Activated naive CD4-positive, alpha-beta T cell treated with anti-CD3 and anti-CD28 coated beads, Interleukin-2, amount 50 U/mL, for 72 hours (primary cell): ENCODE results near the gene FFAR2. TPM values are rescaled to one million over a fixed set of nuclear protein-coding genes. Genes with fewer than 3 reads are reported as not detected.
A peak's percentile ranks its signal among the peaks of the same experiment; 100 is the strongest.
"Not testable (repeated sequence)": the region's sequence is repeated elsewhere in the genome, so short reads cannot be mapped to it uniquely, and the experiment has no call there.

Source experiments
- ATAC-seq, 2 donors: fragments of 150-1000 bp; cut with Tn5 transposase; 2 replicates each; pipeline ENCODE4 v1.10.0; 2021; ENCODE audit warnings: mild to moderate bottlenecking in 2 of 2, moderate library complexity in 2 of 2
- DNase-seq, 2 donors: peaks; one replicate each; pipeline ENCODE4 v3.0.0; 2021 to 2022; ENCODE audit warnings: low spot score in 2 of 2
- H3K27ac Mint-ChIP-seq, 2 donors: one replicate each; pipeline ENCODE4 v1.8.0; 2022; ENCODE audit warnings: mild to moderate bottlenecking in 2 of 2, mixed read lengths in 2 of 2
- H3K36me3 Mint-ChIP-seq, 2 donors: one replicate each; pipeline ENCODE4 v1.8.0; 2022; ENCODE audit warnings: mixed read lengths in 2 of 2
- H3K9me3 Mint-ChIP-seq, 2 donors: one replicate each; pipeline ENCODE4 v1.8.0; 2022; ENCODE audit warnings: mixed read lengths in 2 of 2
- total RNA-seq, 2 donors: library from RNA; stranded (reverse); gene quantifications; one replicate each; pipeline ENCODE4 v1.2.3, GENCODE V29; 2022

Gene FFAR2
- total RNA-seq, 2 donors from 2014 or later, result not detected

DNA sequence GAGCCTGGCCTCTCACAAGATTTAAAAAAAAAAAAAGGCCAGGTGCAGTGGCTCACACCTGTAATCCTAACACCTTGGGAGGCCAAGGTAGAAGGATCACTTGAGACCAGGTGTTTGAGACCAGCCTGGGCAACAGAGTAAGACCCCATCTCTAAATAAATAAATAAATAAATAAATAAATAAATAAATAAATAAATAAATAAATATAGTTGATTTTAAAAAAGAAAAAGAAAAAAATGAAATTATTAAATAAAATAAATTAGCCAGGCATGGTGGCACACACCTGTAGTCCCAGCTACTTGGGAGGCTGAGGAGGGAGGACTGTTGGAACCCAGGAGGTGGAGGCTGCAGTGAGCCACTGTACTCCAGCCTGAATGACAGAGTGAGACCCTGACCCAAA is 13.7 kb downstream of the FFAR2 start:
- not testable (repeated sequence) for DNase-seq, H3K36me3 Mint-ChIP-seq, H3K27ac Mint-ChIP-seq, H3K9me3 Mint-ChIP-seq, ATAC-seq

DNA sequence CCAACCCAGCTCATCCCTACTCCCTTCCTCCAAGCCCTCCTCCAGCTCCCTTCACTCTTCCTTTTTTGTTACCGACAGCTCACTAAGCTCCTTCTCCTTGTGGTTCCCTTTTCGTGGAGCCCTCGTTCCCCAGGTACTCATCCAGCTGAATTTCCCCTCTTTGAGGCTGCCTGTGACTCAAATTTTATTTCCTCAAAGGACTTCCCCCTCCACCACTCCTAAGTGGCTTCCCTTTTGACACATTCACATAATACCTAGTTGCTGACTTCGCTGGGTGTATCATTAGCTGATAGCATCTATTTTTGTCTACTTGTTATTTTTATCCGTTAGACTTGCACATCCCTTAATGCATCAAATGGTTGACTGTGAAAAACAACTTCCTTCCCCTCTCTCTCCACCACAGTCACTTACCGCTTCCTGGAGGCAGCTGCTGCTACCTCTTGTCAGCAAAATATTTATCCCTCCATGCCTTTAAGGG is 14.5 kb downstream of the FFAR2 start:
- peak; percentile 88 to 96 for ATAC-seq
- H3K27ac Mint-ChIP-seq, result peak overlapping the region in 1 of 2 donors; percentile 22
- no peaks in the 10 kb centered on the region for H3K9me3 Mint-ChIP-seq
- no peaks in the 10 kb centered on the region for H3K36me3 Mint-ChIP-seq
- no peak for DNase-seq

DNA sequence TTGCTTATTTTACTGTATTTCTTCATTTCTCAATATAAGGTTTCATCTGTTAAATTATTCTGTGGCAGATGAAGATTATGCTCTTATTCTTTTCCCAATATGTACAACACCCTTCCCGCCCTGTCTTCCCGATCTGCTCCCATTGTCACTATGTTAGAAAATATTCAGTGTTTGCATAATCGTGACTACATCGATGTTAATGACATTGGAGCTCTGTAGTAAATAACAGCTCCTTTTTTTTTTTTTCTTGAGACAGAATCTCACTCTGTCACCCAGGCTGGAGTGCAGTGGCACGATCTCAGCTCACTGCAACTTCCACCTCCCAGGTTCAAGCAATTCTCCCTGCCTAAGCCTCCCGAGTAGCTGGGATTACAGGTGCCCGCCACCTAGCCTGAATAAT is 14.9 kb downstream of the FFAR2 start:
- ATAC-seq, result peak in 1 of 2 donors; percentile 8
- H3K27ac Mint-ChIP-seq, result peak overlapping the region; percentile 22 to 73
- H3K36me3 Mint-ChIP-seq, DNase-seq, H3K9me3 Mint-ChIP-seq: not testable (repeated sequence)

DNA sequence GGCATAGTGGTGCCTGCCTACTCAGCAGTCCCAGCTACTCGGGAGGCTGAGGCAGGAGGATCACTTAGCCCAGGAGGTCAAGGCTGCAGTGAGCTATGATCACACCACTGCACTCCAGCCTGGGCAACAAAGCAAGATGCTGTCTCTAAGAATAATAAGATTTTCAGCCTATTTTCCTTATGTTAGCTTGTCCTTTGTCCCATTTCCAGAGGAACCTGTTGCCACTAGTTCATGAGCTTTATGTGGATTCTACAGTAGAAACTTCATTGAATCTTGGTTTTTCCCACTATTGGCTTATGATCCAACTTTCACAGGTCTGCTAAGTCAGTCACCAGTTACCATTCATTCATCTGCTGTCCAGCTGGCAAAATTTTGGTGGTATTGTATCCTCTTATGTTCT is 18.2 kb downstream of the FFAR2 start:
- no peak for DNase-seq
- no peaks in the 10 kb centered on the region for H3K36me3 Mint-ChIP-seq

DNA sequence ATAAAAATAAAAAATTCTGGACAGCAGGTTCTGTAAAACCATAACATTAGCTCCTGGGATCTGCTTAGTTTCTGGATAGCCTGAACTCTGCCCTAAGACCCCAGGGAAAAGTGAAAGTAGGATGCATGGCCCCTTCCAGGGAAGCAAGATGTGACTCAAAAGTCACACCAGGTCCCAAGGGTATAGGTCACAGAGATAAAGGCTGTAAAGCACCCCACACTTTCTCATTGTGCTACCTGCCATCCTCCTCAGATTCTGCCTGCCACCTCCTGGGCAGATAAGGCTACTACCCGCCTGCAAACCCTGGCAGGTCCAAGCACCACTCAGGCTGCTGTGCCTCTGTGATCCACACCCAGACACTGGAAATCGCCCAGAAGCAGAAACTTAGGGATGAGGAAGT is 20.6 kb downstream of the FFAR2 start:
- ATAC-seq (peak; percentile 99 to 100), DNase-seq (peak in 1 of 2 donors; percentile 61)
- H3K9me3 Mint-ChIP-seq, result no peaks in the 10 kb centered on the region
- H3K36me3 Mint-ChIP-seq, result no peaks in the 10 kb centered on the region
- no peak overlapping the region for H3K27ac Mint-ChIP-seq

More for the DNA sequence above, 18.2 kb downstream of the FFAR2 start:
- no peak for ATAC-seq
- Mint-ChIP-seq H3K9me3 (no peaks in the 10 kb centered on the region), H3K27ac (no peak overlapping the region)

DNA sequence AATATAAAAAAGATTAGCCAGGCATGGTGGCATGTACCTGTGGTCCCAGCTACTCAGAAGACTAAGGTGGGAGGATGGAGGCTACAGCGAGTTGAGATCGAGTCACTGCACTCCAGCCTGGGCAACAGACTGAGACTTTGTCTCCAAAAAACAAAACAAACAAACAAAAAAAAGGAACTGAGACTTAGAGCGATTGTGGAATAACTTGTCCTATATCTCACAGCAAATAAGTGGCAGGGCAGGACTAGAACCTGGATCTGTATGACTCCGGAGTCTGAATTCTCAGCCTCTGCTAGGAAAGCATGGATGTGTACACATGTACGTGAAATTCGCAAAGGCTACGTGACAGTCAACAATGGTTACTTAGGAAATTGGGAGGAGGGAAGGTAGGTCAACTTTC is 22.1 kb downstream of the FFAR2 start:
- Mint-ChIP-seq H3K9me3 (no peaks in the 10 kb centered on the region), H3K27ac (no peak overlapping the region), H3K36me3 (no peaks in the 10 kb centered on the region)
- ATAC-seq (no peak), DNase-seq (no peak)

DNA sequence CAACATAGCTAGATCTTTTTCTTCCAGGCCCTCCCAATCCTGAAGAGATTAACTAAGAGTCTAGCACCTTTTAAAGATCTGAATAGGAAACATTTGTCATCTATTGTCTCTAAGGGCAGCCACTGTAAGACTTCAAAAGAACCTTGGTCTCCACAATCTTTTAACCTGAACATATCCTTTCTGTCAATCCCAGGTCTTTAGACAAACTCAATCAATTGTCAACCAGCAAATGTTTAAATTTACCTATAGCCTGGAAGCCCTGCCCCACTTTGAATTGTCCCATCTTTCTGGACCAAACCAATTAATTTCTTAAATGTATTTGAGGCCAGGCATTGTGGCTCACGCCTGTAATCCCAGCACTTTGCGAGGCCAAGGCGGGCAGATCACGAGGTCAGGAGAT is 23.0 kb downstream of the FFAR2 start:
- DNase-seq, result not testable (repeated sequence)

DNA sequence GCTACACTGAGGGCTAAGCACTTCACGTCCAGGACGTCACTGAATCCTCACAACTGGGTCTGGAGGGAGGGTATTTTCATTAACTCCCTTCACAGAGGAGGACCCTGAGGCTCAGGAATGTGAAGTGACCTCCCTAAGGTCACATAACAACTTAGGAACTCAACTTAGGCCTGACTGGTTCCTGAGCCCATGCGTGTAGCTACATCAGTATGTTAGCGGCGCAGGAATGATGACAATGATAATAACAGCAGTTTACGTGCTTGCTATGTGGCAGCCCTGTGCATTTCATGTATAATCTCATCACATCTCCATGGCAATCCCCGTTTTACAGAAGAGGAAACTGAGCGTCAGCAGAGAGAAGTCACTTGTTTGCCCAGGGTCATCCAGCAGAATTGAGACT is 23.9 kb downstream of the FFAR2 start:
- no peak for ATAC-seq
- no peaks in the 10 kb centered on the region for H3K9me3 Mint-ChIP-seq
- no peak for DNase-seq
- no peaks in the 10 kb centered on the region for H3K36me3 Mint-ChIP-seq
- H3K27ac Mint-ChIP-seq, result no peak overlapping the region

More for the DNA sequence above, 23.0 kb downstream of the FFAR2 start:
- H3K36me3 Mint-ChIP-seq, ATAC-seq, H3K9me3 Mint-ChIP-seq, H3K27ac Mint-ChIP-seq: not testable (repeated sequence)

DNA sequence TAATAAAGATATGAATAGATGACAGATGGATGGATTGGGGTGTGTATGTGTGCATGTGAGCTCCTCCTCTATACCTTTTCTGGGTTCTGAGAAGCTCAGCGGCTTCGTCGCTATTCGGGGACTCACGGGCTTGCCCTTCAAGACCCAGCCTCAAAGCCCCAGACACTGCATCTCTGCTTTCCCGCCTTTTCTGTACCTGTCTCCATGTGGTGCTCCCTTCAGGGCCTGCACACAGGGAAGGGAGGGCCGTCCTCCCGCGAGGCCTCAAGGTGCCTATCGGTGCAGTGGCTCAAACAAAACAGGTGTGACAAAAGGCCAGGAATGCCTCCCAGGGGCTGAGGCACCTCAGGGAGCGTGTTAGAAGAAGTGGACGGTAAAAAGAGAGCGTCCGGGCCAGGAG is 26.0 kb downstream of the FFAR2 start:
- DNase-seq, result no peak
- no peak for ATAC-seq
- H3K27ac Mint-ChIP-seq, result no peak overlapping the region
- no peaks in the 10 kb centered on the region for H3K9me3 Mint-ChIP-seq
- H3K36me3 Mint-ChIP-seq, result no peaks in the 10 kb centered on the region

DNA sequence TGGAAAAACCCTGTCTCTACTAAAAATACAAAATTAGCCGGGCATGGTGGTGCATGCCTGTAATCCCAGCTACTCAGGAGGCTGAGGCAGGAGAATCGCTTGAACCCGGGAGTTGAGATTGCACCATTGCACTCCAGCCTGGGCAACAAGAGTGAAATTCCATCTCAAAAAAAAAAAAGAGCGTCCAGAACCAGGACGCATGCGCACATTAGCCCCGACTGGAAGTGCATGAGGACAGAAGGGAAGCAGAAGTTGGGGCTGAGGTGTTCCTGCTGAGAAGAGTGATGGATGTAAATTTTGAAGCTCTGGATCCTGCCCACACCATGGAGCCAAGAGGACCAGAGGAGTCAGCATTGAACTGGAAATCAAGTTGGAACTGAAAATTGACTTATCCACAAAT is 26.5 kb downstream of the FFAR2 start:
- not testable (repeated sequence) for DNase-seq, H3K36me3 Mint-ChIP-seq, H3K27ac Mint-ChIP-seq, H3K9me3 Mint-ChIP-seq, ATAC-seq

DNA sequence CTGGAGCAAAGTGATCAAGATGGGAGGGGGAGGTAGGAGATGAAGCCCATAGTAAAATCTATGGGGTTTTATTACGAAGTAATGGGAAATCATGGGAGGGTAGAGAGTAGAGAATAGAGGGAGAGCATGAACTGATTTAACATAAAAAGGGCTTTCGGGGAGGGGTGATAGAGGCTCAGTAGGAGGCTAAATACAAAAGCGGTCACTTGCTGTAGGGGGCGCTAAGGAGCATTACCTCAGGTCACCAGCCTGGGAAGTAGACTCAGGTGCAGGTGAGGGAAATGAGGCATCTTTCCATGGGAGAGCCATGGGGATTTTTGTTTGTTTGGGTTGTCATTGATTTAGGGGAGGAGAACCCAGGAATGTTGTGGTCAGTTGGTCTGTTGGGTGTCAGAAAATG is 28.1 kb downstream of the FFAR2 start:
- Mint-ChIP-seq H3K36me3 (no peaks in the 10 kb centered on the region), H3K9me3 (no peaks in the 10 kb centered on the region), H3K27ac (no peak overlapping the region)
- DNase-seq, result peak in 1 of 2 donors; percentile 38
- ATAC-seq, result no peak

DNA sequence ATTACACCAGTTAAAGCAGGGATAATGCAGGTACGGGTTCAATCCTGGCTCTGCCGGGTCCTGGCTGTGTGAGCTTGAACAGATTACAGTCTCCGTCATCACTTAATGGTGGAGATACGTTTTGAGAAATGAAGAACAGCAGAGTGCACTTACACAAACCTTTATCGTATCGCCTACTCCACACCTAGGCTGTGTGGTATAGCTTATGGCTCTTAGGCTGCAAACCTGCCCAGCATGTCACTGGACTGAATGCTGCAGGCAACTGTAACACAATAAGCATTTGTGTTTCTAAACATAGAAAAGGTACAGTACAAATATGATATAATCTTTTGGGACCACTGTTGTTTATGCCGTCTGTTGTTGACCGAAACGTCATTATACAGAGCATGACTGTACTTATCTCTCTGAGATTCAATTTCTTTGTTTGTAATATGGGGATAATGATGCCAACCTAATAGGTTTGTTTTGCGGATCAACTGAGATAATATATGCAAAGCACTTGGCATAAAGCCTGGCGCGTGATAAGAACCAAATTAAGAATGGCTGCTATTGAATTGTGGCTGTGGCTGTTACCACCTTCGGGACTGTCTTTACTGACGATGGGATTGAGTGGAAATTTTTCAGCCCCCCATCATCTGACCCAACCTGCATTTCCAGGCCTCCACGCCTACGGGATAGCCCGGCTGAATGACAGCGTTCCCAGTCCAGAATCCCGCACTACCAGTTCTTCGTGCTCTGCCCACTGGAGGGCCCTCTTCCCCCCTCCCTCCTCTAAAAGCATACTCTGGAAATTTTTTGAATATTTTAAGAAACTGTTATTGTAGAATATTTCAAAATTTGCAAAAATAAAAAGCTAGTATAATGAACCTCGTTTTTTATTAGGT is 31.0 kb downstream of the FFAR2 start:
- Mint-ChIP-seq H3K27ac (no peak overlapping the region), H3K9me3 (no peaks in the 10 kb centered on the region), H3K36me3 (no peaks in the 10 kb centered on the region)
- ATAC-seq (no peak), DNase-seq (no peak)

DNA sequence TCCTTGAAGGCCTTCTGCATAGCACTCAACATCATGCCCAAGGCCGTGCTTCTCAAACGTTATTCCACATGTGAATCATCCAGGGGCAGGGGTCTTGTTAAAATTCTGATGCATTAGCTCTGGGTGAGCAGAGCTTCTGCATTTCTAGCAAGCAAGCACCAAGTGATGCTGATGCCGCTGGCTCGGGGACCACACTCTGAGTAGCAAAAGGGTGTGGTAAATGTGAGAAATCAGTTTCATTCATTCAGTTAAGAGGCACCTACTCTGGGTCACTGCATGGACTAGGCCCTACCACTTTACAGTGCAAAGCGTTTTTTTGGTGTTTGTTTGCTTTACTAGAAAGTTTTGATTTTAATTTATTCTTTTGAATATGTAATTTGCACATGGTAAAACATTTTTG is 35.0 kb downstream of the FFAR2 start:
- ATAC-seq (no peak), DNase-seq (no peak)
- no peaks in the 10 kb centered on the region for H3K9me3 Mint-ChIP-seq
- H3K27ac Mint-ChIP-seq, result no peak overlapping the region
- H3K36me3 Mint-ChIP-seq, result no peaks in the 10 kb centered on the region

DNA sequence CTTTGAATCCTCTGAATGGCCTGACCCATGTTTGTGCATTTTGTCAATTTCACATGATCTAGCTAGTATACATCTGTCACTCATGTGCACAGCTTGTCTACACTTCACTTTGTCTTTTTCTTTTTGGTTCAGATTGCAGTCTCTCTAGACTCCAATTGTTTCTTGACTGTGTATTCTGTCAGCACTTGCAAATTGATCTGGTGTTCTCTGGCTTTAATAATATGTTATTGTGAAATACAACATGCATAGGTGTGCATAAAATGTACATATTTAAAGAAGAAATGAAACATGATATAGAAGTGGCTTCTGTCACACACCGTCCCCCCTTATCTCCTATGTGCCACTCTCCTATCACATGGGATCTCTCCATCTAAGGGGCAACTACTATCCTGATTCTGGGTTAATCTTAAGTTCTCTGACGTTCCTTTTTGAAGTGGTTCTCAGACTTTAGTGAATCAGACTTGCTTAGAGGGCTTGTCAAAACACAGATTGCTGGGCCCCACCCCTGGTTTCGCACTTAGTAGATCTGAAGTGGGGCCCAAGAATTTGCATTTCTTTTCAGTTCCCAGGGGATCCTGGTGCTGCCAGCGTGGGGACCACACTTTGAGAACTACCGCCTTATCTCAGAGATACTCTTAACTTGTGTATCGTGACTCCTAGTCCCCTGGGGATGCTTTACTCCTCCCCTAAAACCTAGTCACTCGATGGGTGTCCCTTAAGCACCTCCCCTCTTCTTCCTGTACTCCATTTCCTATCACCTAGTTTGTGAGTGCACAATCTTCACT is 36.4 kb downstream of the FFAR2 start:
- no peaks in the 10 kb centered on the region for H3K9me3 Mint-ChIP-seq
- DNase-seq (no peak), ATAC-seq (peak; percentile 14 to 61)

DNA sequence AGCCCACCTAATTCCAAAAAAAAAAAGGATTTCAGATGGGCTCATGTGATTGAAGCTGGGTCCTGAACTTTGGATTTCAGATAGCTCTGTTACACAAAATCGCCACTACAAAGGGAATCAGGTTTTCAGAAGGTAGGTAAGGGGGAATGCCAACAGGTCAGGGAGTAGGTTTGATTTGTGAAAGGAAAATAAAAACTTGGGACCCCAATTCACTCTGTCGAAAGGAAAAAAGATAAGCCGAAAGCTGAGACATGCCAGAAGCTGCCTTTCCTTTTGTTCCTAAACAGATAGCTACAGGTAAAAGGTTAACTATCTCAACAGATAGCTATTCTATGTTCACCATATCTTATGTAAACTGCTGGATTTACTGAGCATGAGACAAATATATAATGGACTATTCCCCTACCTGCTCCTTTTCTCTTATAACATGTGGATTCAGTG is 38.2 kb downstream of the FFAR2 start:
- ATAC-seq, result no peak
- DNase-seq, result no peak
- Mint-ChIP-seq H3K36me3 (no peaks in the 10 kb centered on the region), H3K27ac (no peak overlapping the region), H3K9me3 (no peaks in the 10 kb centered on the region)

More for the DNA sequence above, 36.4 kb downstream of the FFAR2 start:
- no peaks in the 10 kb centered on the region for H3K36me3 Mint-ChIP-seq
- peak overlapping the region in 1 of 2 donors; percentile 11 for H3K27ac Mint-ChIP-seq

DNA sequence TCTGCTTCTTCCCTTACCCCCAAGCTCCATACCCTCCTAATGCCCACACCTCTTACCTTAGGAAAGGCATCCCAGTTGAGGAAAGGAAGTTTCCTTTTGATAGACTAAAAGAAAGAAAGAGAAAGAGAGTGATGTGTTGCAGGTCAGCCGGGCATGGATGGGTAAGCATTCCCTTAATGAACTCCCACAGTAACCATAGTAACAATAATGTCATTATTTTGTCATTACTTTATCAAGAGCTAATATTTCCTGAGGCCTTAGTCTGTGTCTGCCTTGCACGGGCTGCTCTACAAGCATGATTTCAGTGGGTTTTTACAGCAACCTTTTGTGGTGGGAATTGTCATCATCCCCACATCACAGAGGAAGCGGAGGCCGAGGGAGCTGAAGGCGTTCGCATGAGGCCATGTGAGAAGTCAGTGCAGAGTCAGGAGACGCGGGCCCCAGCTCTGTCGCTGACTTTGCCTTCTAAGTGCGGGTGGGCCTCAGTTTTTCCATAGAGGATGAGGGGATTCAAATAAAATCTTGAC is 39.7 kb downstream of the FFAR2 start:
- DNase-seq (no peak), ATAC-seq (no peak)
- no peak overlapping the region for H3K27ac Mint-ChIP-seq
- H3K36me3 Mint-ChIP-seq, result no peaks in the 10 kb centered on the region
- no peaks in the 10 kb centered on the region for H3K9me3 Mint-ChIP-seq

DNA sequence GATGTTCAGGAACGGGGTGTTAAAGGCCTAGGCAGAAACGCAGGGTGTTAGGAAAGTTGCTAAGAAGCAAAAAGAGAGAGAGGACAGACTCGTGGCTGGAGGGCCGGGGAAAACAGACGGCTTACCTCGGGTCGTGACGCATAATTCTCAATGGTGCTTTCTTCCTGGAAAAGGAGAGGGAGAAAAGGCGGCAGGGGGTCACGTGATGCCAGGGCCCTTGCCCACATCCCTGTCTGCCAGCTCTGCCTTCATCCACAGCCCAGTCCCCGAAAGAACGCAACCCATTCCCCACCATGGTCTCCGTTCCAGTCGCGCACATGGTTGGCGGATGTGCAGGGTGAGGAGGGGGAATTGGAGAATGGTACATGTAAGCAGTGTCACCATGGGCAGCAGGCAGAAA is 40.6 kb downstream of the FFAR2 start:
- Mint-ChIP-seq H3K27ac (no peak overlapping the region), H3K9me3 (no peaks in the 10 kb centered on the region), H3K36me3 (no peaks in the 10 kb centered on the region)
- DNase-seq (no peak), ATAC-seq (no peak)
